SH-SY5Y (cell line): ENCODE results near the gene EIPR1.

Experiments
- GATA2 ChIP-seq: IDR thresholded peaks from 2 replicates; pipeline ENCODE4 v1.6.1; 2011; ENCODE audit warnings: mild to moderate bottlenecking, low read depth, low read length
- GATA3 ChIP-seq: IDR thresholded peaks from 2 replicates; pipeline ENCODE4 v1.6.1; 2011; ENCODE audit warnings: low read depth, mild to moderate bottlenecking, low read length, moderate library complexity

The EIPR1 gene

GRCh38 chr2:3201281-3201680 lies 176.3 kb downstream of the EIPR1 start:
- no peak for TF ChIP-seq GATA2
- TF ChIP-seq GATA3: no peak

- TF ChIP-seq GATA2 (no peak), GATA3 (no peak)
Observed at GRCh38 chr2:3200420-3200939, 177.1 kb downstream of the EIPR1 start.

- TF ChIP-seq GATA3 (no peak), GATA2 (no peak)
Observed at GRCh38 chr2:3199627-3200345, 177.8 kb downstream of the EIPR1 start.

GRCh38 chr2:3198119-3198518 lies 179.5 kb downstream of the EIPR1 start:
- TF ChIP-seq GATA3: no peak
- no peak for TF ChIP-seq GATA2

- TF ChIP-seq GATA3 (no peak), GATA2 (no peak)
Observed at GRCh38 chr2:3197308-3197707, 180.3 kb downstream of the EIPR1 start.

- no peak for TF ChIP-seq GATA2
- no peak for TF ChIP-seq GATA3
Observed at GRCh38 chr2:3196716-3197115, 180.9 kb downstream of the EIPR1 start.

GRCh38 chr2:3195641-3196476 lies 181.8 kb downstream of the EIPR1 start:
- TF ChIP-seq GATA2: no peak

GRCh38 chr2:3194828-3195227 lies 182.8 kb downstream of the EIPR1 start:
- no peak for TF ChIP-seq GATA3
- TF ChIP-seq GATA2: no peak

- TF ChIP-seq GATA2: no peak
- TF ChIP-seq GATA3: no peak
Observed at GRCh38 chr2:3193443-3194330, 183.9 kb downstream of the EIPR1 start.

GRCh38 chr2:3192920-3193319 lies 184.7 kb downstream of the EIPR1 start:
- TF ChIP-seq GATA3 (no peak), GATA2 (no peak)

- TF ChIP-seq GATA2: no peak
- no peak for TF ChIP-seq GATA3
Observed at GRCh38 chr2:3192281-3192818, 185.3 kb downstream of the EIPR1 start.

GRCh38 chr2:3189961-3190360 lies 187.7 kb downstream of the EIPR1 start:
- TF ChIP-seq GATA3 (no peak), GATA2 (no peak)

GRCh38 chr2:3189076-3189591 lies 188.5 kb downstream of the EIPR1 start:
- TF ChIP-seq GATA2 (no peak), GATA3 (no peak)
